GM18867 (cell line): ENCODE data around the gene FBLN5.

ENCODE experiments used
- ATAC-seq: cut with Tn5 transposase; IDR thresholded peaks from one replicate; pipeline ENCODE4 v1.9.1; 2021; ENCODE audit warnings: mild to moderate bottlenecking, moderate library complexity; ENCODE audit not compliant: unreplicated experiment

The FBLN5 gene

GRCh38 chr14:91946622-91947474, 646 bp downstream of the FBLN5 start:
- ATAC-seq = no peak

- ATAC-seq = no peak
Measured at GRCh38 chr14:91945751-91946621, 1.5 kb downstream of the FBLN5 start.

GRCh38 chr14:91942946-91943345, 4.5 kb downstream of the FBLN5 start:
- ATAC-seq = no peak

GRCh38 chr14:91942128-91942527, 5.4 kb downstream of the FBLN5 start:
- ATAC-seq = no peak

- no peak for ATAC-seq
Measured at GRCh38 chr14:91940209-91940608, 7.3 kb downstream of the FBLN5 start.

- ATAC-seq = no peak
Measured at GRCh38 chr14:91935586-91935985, 11.9 kb downstream of the FBLN5 start.

- no peak for ATAC-seq
Measured at GRCh38 chr14:91934554-91935285, 12.8 kb downstream of the FBLN5 start.

- no peak for ATAC-seq
Measured at GRCh38 chr14:91931478-91932088, 15.9 kb downstream of the FBLN5 start.

GRCh38 chr14:91929700-91930099, 17.8 kb downstream of the FBLN5 start:
- no peak for ATAC-seq

GRCh38 chr14:91927800-91928199, 19.7 kb downstream of the FBLN5 start:
- no peak for ATAC-seq

- ATAC-seq = no peak
Measured at GRCh38 chr14:91927191-91927590, 20.3 kb downstream of the FBLN5 start.

- no peak for ATAC-seq
Measured at GRCh38 chr14:91926131-91926890, 21.2 kb downstream of the FBLN5 start.

- ATAC-seq = no peak
Measured at GRCh38 chr14:91925727-91926121, 21.8 kb downstream of the FBLN5 start.

- no peak for ATAC-seq
Measured at GRCh38 chr14:91925001-91925726, 22.3 kb downstream of the FBLN5 start.

- ATAC-seq = no peak
Measured at GRCh38 chr14:91920526-91920925, 27.0 kb downstream of the FBLN5 start.

- no peak for ATAC-seq
Measured at GRCh38 chr14:91919814-91920213, 27.7 kb downstream of the FBLN5 start.

GRCh38 chr14:91918186-91918883, 29.2 kb downstream of the FBLN5 start:
- no peak for ATAC-seq

- no peak for ATAC-seq
Measured at GRCh38 chr14:91912035-91912434, 35.5 kb downstream of the FBLN5 start.
